Stimulated activated CD4-positive, alpha-beta T cell treated with anti-CD3 and anti-CD28 coated beads, Interleukin-15, amount 100 ng/mL, for 24 hours (primary cell): ENCODE results near the gene PRH1.

Source experiments
- DNase-seq: peaks from one replicate; pipeline ENCODE4 v3.0.0-alpha.2; 2020

Gene PRH1

DNA sequence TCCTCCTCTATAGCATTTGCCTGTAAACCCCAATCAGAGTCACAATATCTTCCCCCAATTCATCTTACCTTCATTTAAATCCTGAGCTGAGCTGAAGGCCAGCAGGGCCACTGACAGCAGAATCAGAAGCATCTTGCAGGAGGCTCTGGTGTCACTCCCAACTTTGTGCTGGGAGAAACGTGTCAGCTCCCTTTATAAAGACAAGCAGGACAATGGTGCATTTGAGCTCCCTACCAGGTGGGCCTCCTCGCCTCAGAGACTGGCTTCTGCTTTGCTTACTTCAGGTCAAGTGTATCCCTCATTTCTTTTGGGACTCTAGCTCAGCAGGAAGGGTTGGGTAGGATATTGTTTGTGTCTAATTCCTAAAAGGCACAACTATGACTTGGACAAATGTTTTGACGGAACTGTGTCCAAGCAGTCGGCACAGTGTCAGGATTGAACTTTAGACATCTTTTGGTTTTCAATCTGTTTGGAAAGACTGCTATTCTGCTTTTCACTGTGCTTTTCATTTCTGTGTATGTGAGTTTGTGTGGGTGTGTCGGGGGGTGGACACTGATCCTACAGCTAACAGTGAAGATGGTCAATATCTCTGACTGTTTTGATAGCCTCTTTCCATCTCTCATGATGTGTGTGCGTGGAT lies at the start of gene PRH1:
PRH1 (minus strand) TSS at position 170 of the 640 bp plus-strand sequence; CDS start at position 132, 38 bp downstream.
- no peak for DNase-seq

DNA sequence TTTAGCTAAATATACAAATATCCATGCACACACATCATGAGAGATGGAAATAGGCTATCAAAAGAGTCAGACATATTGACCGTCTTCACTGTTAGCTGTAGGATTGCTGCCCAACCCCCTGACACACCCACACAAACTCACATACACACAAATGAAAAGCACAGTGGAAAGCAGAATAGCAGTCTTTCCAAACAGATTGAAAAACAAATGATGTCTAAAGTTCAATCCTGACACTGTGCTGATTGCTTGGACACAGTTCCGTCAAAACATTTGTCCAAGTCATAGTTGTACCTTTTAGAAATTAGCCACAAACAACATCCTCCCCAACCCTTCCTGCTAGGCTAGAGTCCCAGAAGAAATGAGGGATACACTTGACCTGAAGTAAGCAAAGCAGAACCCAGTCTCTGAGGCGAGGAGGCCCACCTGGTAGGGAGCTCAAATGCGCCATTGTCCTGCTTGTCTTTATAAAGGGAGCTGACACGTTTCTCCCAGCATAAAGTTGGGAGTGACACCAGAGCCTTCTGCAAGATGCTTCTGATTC lies 44.8 kb upstream of the PRH1 start, which contains the start of gene PRH2:
PRH2 (plus strand) TSS at position 491 of the 541 bp plus-strand sequence; CDS start at position 529, 38 bp downstream.
- no peak for DNase-seq

DNA sequence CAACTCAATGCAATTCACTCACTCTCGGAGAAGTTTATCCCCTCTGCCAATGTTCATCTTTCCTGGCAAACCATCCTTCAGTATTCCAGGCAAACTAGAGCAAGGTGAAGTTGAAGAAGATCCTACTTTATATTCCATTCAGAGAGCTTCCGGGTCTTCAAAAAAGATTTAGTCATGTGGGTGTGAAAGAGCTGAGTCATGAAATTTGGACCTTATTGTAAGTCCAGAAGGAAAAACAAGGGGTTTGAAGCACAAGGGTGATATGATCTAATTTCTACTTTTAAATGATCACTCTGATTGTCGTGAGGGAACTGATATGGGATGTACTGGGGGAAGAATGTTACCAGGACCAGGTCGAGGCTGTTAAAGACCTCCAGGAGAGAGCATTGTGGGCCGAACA lies 42.2 kb upstream of the PRH1 start:
- DNase-seq = no peak

DNA sequence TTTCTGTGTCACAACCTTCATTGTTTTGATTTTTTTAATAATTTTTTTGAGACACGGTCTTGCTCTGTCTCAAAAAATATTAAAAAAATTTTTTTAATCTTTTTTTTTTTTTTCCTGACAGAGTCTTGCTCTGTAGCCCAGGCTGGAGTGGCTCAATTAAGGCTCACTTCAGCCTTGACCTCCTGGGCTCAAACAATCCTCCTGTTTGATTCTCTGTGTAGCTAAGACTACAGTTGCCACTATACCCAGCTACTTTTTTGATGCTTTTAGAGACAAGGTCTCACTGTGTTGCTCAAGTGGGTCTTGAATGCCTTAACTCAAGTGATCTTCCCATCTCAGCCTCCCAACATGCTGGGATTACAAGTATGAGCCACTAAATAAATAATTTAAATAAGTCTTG lies 35.8 kb upstream of the PRH1 start:
- no peak for DNase-seq

DNA sequence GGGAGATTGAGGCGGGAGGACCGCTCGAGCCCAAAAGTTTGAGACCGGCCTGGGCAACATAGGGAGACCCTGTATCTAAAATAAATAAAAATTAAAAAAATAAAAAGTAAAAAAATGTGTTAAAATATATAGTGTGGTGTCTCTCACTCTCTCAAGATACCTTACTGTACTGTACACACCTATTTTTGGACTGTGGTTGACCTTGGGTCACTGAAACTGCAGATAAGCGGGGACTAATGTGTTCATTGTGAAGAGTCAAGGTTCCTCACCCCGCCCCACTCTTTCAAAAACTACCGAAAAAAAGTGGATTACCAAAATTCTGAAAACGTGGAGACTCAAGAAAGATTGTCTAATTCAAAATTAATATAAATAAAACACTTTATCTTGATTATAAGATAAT lies 26.3 kb upstream of the PRH1 start:
- DNase-seq = no peak

DNA sequence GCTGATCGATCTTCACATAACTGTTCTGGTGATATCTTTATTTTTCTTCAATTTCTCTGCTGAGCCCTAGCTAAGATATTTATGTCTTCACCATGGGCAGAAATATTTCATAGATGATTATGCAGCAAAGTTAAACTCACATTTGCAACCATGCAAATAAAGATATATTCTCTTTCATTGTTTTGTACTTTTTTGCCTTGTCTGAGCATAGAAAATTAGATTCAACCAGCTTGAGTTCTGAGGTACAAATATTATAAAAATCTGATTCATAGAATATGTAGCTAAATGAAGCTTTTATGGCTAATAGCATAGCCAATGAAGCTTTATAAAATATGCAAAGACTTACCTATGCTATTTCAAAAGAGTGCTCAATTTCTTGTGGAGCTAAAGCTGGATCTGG lies 25.4 kb upstream of the PRH1 start, which contains the start of gene TAS2R13:
TAS2R13 (minus strand) TSS at position 101 of the 400 bp plus-strand sequence. CDS start 264 bp downstream, outside the sequence.
- no peak for DNase-seq

DNA sequence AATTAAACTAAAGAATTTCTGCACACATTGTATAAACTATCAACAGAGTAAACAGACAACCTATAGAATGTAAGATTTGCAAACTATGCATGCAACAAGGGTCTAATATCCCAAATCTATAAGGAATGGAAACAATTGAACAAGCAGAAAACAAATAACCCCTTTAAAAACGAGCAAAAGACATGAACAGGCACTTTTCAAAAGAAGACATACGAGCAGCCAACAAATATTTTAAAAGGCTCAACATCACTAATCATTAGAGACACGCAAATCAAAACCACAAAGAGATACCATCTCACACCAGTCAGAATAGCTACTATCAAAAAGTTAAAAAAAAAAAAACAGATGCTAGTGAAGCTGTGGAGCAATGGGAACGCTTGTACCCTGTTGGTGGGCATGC lies 20.6 kb upstream of the PRH1 start:
- no peak for DNase-seq

DNA sequence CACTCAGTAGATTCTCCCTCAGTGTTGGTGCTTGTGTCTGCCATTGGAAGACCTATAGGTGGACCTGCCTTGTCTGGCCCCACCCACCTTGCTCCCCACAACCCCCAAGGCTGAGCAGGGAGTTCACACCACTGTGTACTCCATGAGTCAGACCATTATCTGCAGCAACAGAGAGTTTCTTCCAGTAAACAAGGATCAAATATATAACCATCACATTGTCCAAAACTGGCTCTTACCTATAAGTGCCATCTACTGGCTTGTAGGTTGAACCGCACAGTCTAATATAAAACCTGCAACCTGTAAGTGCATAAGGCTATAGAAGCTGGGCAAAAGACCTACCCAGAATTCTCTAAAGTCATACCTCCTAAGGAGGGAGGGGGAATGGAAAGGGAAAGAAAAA lies 17.4 kb upstream of the PRH1 start:
- no peak for DNase-seq

DNA sequence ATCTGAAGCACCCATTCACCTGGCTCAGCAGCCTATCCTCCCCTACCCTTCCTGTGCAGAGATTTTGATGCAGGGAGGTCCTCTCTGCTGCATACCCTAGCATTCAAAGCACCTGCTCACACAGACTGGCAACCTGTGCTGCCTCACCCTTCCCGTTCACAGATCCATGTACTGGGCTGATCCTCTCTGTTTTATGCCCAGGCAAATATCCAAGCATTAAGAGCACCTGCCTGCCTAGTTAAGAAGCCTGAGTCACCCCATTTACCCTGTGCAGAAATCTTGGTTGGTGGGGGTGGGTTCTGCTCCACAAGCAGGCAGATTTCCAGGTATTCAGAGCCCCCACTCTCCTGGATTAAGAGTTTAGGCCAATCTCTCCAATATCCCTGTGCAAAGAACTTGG lies 16.9 kb upstream of the PRH1 start:
- no peak for DNase-seq

DNA sequence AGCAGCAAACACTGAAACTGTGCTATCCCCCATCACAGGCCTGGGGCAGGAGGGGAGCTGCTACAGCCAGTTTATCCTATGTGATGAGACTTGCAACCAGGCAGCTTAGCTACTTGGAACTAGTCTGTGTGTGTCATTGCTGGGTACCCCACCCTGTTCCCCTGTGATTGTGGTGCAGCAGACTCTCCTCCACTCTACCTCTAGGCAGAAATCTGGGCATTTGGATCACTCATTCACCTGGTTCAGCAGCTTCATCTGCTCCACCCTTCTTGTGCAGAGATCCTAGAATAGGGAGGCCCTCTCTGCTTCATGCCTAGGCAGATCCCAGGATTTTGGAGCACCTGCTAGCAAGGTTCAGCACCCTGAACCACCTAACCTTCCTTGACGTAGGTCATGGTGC lies 16.5 kb upstream of the PRH1 start:
- no peak for DNase-seq

DNA sequence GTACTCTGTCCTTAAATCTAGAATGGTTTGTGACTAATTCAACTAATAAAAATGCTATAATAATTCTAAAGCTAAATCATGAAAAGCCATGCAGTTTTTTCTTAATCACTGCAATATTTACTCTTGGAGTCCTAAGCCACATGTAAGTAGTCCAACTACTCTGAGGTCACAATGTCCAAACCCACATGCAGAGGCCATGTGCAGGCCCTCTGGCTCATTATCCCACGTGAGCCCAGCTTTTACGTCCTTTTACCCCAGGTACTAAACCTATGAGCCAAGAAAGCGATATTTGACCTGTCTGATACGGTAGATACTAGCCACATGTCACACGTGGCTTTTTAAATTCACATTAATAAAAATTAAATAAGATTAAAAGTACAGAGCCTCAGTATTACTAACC lies 12.8 kb upstream of the PRH1 start:
- DNase-seq = no peak

DNA sequence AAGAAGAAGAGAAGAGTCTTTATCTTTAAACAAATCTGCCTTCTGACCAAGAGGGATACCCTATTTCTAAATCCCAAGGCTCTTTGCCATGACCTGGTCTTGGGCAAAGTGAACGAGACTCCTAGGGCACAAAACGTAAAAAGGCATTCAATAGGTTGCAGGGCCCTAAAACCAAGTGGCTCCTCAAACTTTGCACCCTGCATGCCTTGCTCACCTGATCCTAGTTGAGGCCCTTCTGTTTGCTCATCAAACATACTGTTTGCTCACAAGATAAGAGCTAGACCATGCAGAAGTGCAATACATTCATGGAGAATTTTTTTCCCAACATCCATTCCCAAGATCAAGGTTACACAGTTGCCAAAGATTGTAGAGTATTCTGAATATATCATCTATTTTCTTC lies 7.9 kb upstream of the PRH1 start:
- DNase-seq = no peak

DNA sequence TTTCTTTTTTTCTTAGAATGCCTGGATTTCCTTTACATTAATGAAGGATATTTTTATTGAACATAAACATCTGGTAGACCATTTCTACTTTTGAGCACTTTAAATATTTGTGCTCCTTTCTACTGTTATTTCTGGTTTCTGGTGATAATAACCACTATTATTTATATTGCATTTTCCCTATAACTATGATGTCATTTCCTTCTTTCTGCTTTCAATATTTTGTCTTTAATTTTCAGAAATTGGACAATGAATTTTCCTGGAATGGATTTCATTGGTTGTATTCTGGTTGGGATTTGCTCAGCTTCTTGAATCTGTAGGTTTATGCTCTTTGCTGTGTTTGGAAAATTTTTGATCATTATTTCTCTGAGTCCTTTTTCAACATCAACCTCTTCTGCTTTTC lies 5.2 kb upstream of the PRH1 start:
- DNase-seq = no peak

DNA sequence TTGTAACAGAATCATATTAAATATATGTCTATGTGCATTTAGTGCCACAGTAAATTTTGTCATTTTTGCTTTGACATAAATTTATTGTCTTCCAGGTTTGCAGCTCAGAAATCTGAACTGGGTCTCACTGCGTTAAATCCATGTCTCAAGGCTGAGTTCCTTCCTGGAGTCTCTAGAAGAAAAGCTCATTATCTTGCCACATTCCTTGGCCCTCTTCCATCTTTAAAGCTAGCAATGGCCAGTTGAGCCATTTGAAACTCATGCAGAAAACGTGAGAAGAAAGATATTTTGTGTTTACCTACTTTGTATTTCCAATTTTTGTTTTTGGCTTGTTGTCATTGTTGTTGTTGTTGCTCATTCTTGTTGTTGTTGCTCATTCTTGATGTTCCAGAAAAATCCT lies 10.7 kb downstream of the PRH1 start:
- no peak for DNase-seq

DNA sequence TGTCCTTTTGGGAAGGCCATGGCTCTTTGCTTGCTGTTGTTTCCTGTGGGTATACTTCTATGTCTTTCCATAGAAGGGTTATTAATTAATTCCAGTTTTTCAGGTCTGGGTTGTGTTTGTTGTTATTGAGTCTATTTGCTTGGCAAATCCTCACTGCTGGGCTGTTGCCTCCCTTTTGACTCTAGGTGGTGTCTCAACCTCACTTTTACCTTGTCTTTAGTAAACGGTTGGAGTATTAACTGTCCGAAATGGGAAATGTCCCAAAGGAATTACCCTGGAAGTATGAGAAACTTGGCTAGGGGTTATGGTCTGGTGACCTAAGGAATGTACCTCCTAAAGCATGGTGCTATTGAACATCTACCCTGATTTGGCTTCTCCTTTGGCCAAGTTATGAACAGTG lies 16.7 kb downstream of the PRH1 start:
- DNase-seq = no peak

DNA sequence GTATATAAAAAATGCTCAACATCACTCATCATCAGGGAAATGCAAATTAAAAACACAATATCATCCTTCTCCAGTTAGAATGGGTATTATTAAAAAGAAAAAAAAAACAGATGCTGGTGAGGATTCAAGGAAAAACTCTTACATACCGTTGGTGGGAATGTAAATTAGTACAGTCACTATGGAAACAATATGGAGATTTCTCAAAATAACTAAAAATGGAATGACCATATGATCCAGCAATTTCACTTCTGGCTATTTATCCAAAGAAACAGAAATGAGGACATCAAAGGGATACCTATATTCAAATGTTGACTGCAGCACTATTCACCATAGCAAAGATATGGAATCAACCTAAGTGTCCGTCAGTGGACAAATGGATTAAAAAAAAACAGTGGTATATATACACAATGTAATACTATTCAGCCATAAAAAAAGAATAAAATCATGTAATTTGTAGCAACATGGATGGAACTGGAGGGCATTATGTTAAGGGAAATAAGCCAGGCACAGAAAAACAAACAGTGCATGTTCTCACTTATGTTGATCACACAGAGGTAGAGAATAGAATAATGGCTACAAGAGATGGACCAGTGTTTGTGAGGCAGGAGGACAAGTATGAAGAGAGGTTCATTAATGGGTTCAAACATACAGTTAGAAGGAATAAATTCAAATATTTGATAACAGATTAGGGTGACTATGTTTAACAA lies 20.4 kb downstream of the PRH1 start:
- DNase-seq = no peak

DNA sequence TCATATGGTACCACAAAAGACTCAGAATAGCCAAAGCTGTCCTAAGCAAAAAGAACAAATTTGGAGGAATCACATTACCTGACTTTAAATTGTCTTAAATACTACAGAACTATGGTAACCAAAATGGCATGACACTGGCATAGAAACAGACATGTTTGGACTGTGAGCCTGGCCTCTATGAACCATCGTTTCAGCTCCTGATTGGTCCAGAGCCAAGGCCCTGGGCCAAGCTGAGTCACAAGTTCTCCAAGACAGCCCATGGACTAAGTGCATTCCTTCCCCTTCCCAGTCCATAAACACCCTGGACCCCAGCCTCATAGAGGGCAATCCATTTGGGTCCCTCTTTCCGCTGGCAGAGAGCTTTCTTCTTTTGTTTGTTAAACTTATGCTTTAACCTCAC lies 22.7 kb downstream of the PRH1 start:
- no peak for DNase-seq

DNA sequence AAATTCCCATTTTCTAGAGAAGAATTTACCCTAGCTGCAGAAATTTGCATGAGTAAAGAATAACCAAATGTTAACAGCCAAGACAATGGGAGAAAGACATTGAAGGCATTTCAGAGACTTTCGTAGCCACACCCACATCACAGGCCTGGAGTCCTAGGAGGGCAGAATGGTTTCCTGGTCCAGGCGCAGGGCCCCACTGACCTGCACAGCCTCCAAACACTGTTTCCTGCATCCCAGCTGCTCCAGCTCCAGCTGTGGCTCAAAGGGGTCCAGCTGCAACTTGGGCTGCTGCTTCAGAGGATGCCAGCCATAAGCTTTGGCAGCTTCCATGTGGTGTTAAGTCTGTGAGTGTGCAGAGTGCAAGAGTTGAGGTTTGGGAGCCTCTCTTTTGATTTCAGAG lies 28.2 kb downstream of the PRH1 start:
- DNase-seq = no peak

DNA sequence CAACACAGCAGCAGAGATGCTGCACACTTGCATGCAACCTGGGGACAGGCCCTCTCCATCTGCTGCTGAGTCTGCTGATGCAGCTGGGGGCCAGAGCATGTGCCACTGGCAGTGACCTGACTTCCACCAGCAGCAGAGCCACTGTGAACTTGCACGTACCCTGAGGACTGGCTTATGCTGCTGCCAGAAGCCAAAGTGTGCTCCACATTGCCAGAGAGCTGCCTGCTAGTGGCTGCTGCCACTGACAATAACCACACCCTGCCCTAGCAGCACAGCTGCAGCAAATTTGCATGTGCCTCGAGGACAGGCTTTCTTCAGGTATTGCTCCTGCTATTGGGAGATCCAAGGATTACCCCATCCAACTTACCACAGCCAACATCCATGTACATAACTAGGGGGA lies 30.3 kb downstream of the PRH1 start:
- DNase-seq = no peak

DNA sequence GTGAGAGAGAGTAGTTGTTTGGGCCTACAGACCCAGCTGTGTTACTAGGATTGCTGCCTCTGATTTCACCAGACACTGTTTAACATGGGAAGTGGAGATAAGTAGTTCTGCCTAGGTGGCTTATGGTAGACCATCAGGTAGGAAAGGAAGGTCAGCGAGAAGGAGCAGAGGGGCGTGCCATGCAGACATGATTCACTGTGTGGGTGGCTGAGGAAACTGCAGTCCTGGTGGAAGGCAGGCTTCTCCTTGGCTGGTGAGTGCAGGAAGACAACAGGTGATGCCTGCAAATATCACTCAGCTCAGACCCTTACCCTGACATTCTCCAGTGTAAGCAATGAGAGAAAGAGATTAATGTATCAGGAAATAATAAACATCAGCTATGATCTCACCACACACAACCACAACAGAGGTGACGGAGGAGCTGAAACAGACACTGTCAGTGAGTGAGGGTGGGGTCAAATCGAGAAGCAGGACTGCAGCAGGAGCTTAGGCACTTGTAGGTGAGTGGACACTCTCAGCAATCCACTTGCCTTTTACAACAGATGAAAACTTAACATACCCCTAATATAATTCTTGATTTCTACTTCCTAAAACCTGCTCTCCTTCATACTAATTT lies 32.7 kb downstream of the PRH1 start:
- no peak for DNase-seq

DNA sequence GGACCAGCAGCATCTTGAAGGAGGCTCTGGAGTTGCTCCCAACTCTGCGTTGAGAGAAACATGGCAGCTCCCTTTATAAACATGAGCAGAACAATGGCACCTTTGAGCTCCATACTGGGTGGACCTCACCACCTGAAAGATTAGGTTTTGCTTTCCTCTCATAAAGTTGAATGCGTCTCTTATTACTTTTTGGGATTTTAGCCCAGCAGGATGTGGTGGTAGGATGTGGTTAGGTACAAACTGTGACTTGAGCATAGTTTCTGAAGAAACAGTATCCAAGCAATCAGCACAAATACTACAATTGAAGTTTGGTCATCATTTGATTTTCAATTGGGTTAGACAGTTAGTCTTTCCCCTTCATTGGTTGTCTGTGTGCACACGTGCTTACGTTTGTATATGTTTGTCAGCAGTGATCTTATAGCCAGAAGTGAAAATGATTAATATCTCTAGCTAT lies 34.6 kb downstream of the PRH1 start, which contains the start of gene PRR4:
PRR4 (minus strand) TSS at position 51 of the 454 bp plus-strand sequence; CDS start at position 13, 38 bp downstream.
- DNase-seq = no peak

DNA sequence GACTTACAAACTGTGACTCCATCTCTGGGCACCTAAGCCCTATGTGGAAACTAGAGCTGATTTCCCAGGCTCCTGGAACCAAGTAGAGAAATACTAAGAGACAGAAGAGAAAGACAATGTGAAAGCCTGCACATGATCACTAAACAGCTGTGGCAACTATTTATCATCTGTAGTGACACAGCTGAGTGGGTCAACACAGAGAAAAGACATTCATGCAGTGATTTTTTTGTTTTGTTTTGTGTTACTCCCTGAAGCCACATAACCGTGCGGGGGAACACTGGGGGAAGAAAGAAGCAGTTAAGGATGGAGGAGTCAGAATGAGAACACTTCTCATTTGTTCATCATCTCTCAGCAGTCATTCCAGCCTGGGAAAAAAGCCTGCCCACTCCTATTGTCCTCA lies 36.3 kb downstream of the PRH1 start:
- DNase-seq = no peak

DNA sequence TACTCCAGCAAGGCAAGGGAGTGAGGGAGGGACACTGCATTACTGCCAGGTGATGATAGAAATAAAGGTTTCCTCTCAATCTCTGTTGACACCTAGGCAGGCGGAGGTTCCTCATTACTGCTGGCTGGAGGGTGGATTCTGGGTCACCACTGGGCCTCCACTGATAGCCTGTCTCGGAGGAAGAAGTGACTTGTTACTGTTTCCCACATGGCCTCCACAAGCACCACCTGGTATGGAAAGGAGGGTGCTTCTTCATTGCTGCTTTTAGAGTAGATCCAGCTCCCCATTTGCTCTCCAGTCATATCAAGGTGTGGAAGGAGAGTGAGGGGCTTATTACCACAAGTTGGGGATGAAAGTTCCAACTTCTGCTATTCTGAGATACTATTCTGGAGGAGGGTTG lies 41.2 kb downstream of the PRH1 start:
- DNase-seq = no peak

DNA sequence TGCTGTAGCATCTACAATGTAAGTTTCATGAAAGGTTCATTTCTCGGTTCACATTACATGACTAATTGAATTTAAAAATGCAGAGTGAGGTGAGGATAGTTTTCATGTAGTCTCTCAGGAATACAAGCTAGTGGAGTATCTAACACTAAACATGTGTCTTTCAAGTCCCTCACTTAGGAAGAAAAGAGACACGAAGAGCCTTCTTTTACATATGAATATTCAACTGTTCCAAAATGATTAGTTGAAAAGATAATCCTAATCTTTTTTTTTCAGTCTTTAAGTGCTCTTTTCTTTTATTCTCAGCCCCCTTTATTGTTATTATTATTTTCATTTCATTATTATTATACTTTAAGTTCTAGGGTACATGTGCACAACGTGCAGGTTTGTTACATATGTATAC lies 45.6 kb downstream of the PRH1 start:
- no peak for DNase-seq
